Stimulated activated CD4-positive, alpha-beta T cell treated with anti-CD3 and anti-CD28 coated beads, TNF-alpha, amount 100 ng/mL, for 48 hours (primary cell): ENCODE data around the gene CLTCL1.

ENCODE experiments used
- DNase-seq, 3 donors: peaks; one replicate each; pipeline ENCODE4 v3.0.0-alpha.2; 2020; ENCODE audit warnings: low read depth in 3 of 3

The CLTCL1 gene

GRCh38 chr22:19195796-19196731 lies 95.5 kb downstream of the CLTCL1 start:
- DNase-seq = no peak

GRCh38 chr22:19194766-19195536 lies 96.6 kb downstream of the CLTCL1 start:
- no peak for DNase-seq

GRCh38 chr22:19193879-19194278 lies 97.6 kb downstream of the CLTCL1 start:
- DNase-seq = no peak

GRCh38 chr22:19187716-19188563 lies 103.6 kb downstream of the CLTCL1 start:
- DNase-seq = no peak

GRCh38 chr22:19184276-19184997 lies 107.1 kb downstream of the CLTCL1 start:
- no peak for DNase-seq

- DNase-seq = no peak
Measured at GRCh38 chr22:19183216-19183615, 108.3 kb downstream of the CLTCL1 start.

- DNase-seq = no peak
Measured at GRCh38 chr22:19182472-19183157, 108.9 kb downstream of the CLTCL1 start.

- no peak for DNase-seq
Measured at GRCh38 chr22:19181786-19182471, 109.6 kb downstream of the CLTCL1 start.

GRCh38 chr22:19180740-19181410 lies 110.6 kb downstream of the CLTCL1 start:
- no peak for DNase-seq

- DNase-seq = no peak
Measured at GRCh38 chr22:19180234-19180633, 111.3 kb downstream of the CLTCL1 start.

GRCh38 chr22:19179497-19180048 lies 111.9 kb downstream of the CLTCL1 start:
- DNase-seq = peak in 1 of 3 donors; percentile 28

GRCh38 chr22:19178657-19179496 lies 112.6 kb downstream of the CLTCL1 start, which contains the start of gene SLC25A1:
Gene SLC25A1 (minus strand): TSS chr22:19178736. CDS start chr22:19178673, 63 bp downstream.
- DNase-seq = peak; percentile 74 to 91 (median 77)

- peak in 1 of 3 donors; percentile 33 for DNase-seq
Measured at GRCh38 chr22:19178065-19178656, 113.4 kb downstream of the CLTCL1 start.

GRCh38 chr22:19177164-19178064 lies 114.1 kb downstream of the CLTCL1 start:
- DNase-seq = no peak

- DNase-seq = no peak
Measured at GRCh38 chr22:19176732-19177131, 114.8 kb downstream of the CLTCL1 start.

GRCh38 chr22:19176175-19176643 lies 115.3 kb downstream of the CLTCL1 start:
- no peak for DNase-seq
